Memory B cell (primary cell): Measurements from ENCODE around the gene AK4.
"Not testable (repeated sequence)": the region's sequence is repeated elsewhere in the genome, so short reads cannot be mapped to it uniquely, and the experiment has no call there.

Experiments used
- ATAC-seq: fragments of 150-1000 bp; cut with Tn5 transposase; 2 replicates; pipeline ENCODE4 v1.10.0; 2021; ENCODE audit warnings: low read depth, mild to moderate bottlenecking, moderate library complexity
- DNase-seq, 2 donors: peaks; one replicate each; pipeline ENCODE4 v3.0.0; 2022; ENCODE audit warnings: low spot score in 2 of 2
- H3K27ac Mint-ChIP-seq: one replicate; pipeline ENCODE4 v1.8.0; 2022; ENCODE audit warnings: mild to moderate bottlenecking, moderate library complexity, mixed read lengths
- H3K27me3 Mint-ChIP-seq: one replicate; pipeline ENCODE4 v1.8.0; 2022; ENCODE audit warnings: mixed read lengths
- H3K36me3 Mint-ChIP-seq: one replicate; pipeline ENCODE4 v1.8.0; 2022; ENCODE audit warnings: mild to moderate bottlenecking, mixed read lengths
- H3K4me1 Mint-ChIP-seq: one replicate; pipeline ENCODE4 v1.8.0; 2022; ENCODE audit warnings: mixed read lengths
- H3K4me3 Mint-ChIP-seq: one replicate; pipeline ENCODE4 v1.8.0; 2022; ENCODE audit warnings: mild to moderate bottlenecking, moderate library complexity, mixed read lengths
- H3K9me3 Mint-ChIP-seq: one replicate; pipeline ENCODE4 v1.8.0; 2022; ENCODE audit warnings: mixed read lengths

The AK4 gene

DNA sequence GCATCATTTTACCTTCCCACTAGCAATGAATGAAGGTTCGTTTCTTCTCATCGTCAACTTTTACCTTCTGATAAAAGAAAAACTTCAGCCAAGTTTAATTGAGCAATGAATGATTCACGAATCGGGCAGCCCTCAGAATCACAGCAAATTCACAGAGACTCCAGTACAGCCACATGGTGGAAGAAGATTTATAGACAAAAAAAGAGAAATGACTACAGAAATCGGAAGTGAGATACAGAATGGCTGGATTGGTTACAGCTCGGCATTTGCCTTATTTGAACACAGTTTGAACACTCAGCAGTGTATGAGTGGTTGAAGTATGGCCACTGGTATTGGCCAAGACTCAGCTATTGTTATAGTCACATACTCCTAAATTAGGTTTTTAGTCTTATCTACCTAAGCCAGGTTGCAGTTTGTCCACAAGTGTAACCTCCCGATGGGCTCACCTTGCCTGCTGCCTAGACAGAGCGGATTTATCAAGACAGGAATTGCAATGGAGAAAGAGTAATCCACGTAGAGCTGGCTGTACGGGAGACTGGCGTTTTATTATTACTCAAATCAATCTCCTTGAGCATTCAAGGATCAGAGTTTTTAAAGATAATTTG, 15.3 kb downstream of the AK4 start:
- Mint-ChIP-seq H3K4me3 (no peak overlapping the region), H3K36me3 (no peaks in the 10 kb centered on the region), H3K27ac (no peak overlapping the region), H3K9me3 (peaks cover 3% of the 10 kb centered on the region), H3K27me3 (peaks cover 2% of the 10 kb centered on the region), H3K4me1 (peaks cover 4% of the 10 kb centered on the region)
- ATAC-seq (no peak), DNase-seq (no peak)

DNA sequence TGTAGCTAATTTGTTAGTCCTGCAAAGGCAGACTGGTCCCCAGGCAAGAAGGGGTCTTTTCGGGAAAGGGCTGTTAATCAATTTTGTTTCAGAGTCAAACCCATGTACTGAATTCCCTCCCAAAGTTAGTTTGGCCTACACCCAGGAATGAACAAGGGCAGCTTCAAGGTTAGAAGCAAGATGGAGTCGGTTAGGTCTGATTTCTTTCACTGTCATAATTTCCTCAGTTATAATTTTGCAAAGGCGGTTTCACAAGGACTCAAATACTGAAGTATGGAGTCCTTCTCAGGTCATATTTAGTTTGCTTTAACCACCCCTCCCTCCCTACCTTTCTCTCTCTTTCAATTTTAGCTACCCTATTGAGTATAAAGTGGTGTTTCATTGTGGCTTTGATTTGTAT, 16.1 kb downstream of the AK4 start:
- ATAC-seq, DNase-seq, H3K9me3 Mint-ChIP-seq, H3K4me1 Mint-ChIP-seq, H3K36me3 Mint-ChIP-seq, H3K27me3 Mint-ChIP-seq, H3K4me3 Mint-ChIP-seq, H3K27ac Mint-ChIP-seq: not testable (repeated sequence)

- no peaks in the 10 kb centered on the region for H3K36me3 Mint-ChIP-seq
- H3K4me1 Mint-ChIP-seq, result peaks cover 4% of the 10 kb centered on the region
- no peak overlapping the region for H3K4me3 Mint-ChIP-seq
- H3K27ac Mint-ChIP-seq, result no peak overlapping the region
- H3K27me3 Mint-ChIP-seq, result peaks cover 2% of the 10 kb centered on the region
- ATAC-seq, result no peak
- no peak for DNase-seq
- H3K9me3 Mint-ChIP-seq, result peaks cover 3% of the 10 kb centered on the region
These were observed 16.6 kb downstream of the AK4 start for GRCh38 chr1:65164633-65165032.

- ATAC-seq (peak; percentile 75), DNase-seq (no peak)
- Mint-ChIP-seq H3K4me3 (no peak overlapping the region), H3K4me1 (peaks cover 4% of the 10 kb centered on the region), H3K36me3 (no peaks in the 10 kb centered on the region), H3K27ac (no peak overlapping the region), H3K27me3 (peaks cover 2% of the 10 kb centered on the region), H3K9me3 (peaks cover 3% of the 10 kb centered on the region)
These were observed 17.4 kb downstream of the AK4 start for GRCh38 chr1:65165269-65165993.

DNA sequence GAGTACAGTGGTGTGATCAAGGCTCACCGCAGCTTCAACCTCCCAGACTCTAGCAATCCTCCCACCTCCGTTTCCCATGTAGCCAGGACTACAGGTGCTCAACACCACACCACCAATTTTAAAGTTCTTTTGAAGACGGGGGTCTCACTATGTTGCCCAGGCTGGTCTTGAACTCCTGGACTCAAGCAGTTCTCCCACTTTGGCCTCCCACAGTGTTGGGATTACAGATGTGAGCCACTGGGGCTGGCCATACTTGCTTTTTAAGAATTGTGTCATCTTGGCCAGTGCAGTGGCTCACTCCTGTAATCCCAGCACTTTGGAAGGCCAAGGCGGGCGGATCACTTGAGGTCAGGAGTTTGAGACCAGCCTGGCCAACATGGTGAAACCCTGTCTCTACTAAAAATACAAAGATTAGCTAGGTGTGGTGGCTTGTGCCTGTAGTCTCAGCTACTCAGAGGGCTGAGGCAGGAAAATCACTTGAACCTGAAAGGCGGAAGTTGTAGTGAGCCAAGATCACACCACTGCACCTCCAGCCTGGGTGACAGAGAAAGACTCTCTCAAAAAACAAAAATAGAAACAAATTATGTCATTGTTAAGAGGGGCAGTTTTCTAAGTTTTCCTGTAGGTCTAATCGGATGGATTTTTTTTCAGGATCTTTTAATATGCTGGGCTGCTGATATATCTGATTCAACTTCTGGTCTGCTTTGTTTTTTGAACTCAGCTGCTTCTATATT, 18.7 kb downstream of the AK4 start:
- no peak for ATAC-seq
- DNase-seq, result no peak
- Mint-ChIP-seq H3K9me3 (peaks cover 3% of the 10 kb centered on the region), H3K27ac (no peak overlapping the region), H3K4me3 (no peak overlapping the region), H3K4me1 (peaks cover 4% of the 10 kb centered on the region), H3K27me3 (peaks cover 2% of the 10 kb centered on the region), H3K36me3 (no peaks in the 10 kb centered on the region)

- H3K27me3 Mint-ChIP-seq, result no peaks in the 10 kb centered on the region
- DNase-seq (no peak), ATAC-seq (no peak)
- peaks cover 3% of the 10 kb centered on the region for H3K9me3 Mint-ChIP-seq
- peaks cover 4% of the 10 kb centered on the region for H3K4me1 Mint-ChIP-seq
- H3K27ac Mint-ChIP-seq, result no peak overlapping the region
- H3K36me3 Mint-ChIP-seq, result no peaks in the 10 kb centered on the region
- H3K4me3 Mint-ChIP-seq, result no peak overlapping the region
These were observed 19.7 kb downstream of the AK4 start for GRCh38 chr1:65167586-65168242.

GRCh38 chr1:65168867-65169266, 20.9 kb downstream of the AK4 start:
- ATAC-seq (no peak), DNase-seq (no peak)
- Mint-ChIP-seq H3K27me3 (peaks cover 2% of the 10 kb centered on the region), H3K27ac (no peak overlapping the region), H3K4me1 (peaks cover 4% of the 10 kb centered on the region), H3K36me3 (no peaks in the 10 kb centered on the region), H3K9me3 (peaks cover 3% of the 10 kb centered on the region), H3K4me3 (no peak overlapping the region)

DNA sequence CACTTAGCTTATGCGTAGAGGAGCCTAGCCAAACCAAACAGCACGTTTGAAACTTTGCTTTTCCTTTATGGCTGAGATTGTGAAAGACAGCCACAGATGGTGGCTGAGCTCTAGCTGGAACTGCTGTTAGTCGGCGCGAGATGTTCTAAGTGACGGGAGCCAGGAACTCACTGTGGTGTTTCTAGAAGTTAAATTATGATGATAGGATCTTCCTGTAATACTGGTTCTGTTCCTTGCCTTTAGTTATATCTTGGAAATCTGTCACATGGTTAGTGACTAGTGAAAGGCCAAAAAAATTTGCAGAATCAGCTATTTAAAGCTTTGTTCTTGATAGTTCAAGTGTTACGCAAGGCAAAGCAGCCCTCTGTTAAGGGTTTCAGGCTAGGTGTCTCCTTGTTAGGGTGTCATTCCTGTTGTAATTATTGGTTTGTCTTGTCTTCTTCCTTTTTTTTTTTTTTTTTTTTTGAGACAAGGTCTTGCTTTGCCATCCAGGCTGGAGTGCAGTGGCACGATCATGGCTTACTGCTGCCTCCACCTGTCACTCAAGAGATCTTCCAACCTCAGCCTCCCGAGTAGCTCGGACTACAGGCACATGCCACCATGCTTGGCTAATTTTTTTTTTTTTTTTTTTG, 22.6 kb downstream of the AK4 start:
- H3K27ac Mint-ChIP-seq, result no peak overlapping the region
- no peak for DNase-seq

GRCh38 chr1:65172936-65173690, 25.1 kb downstream of the AK4 start:
- DNase-seq (no peak), ATAC-seq (no peak)
- Mint-ChIP-seq H3K4me3 (no peak overlapping the region), H3K27ac (no peak overlapping the region), H3K27me3 (peaks cover 4% of the 10 kb centered on the region), H3K36me3 (no peaks in the 10 kb centered on the region), H3K9me3 (no peaks in the 10 kb centered on the region), H3K4me1 (no peaks in the 10 kb centered on the region)

More for the DNA sequence above, 22.6 kb downstream of the AK4 start:
- no peaks in the 10 kb centered on the region for H3K36me3 Mint-ChIP-seq
- no peak overlapping the region for H3K4me3 Mint-ChIP-seq
- ATAC-seq, result no peak
- peaks cover 2% of the 10 kb centered on the region for H3K27me3 Mint-ChIP-seq
- H3K9me3 Mint-ChIP-seq, result peaks cover 1% of the 10 kb centered on the region
- H3K4me1 Mint-ChIP-seq, result peaks cover 2% of the 10 kb centered on the region

DNA sequence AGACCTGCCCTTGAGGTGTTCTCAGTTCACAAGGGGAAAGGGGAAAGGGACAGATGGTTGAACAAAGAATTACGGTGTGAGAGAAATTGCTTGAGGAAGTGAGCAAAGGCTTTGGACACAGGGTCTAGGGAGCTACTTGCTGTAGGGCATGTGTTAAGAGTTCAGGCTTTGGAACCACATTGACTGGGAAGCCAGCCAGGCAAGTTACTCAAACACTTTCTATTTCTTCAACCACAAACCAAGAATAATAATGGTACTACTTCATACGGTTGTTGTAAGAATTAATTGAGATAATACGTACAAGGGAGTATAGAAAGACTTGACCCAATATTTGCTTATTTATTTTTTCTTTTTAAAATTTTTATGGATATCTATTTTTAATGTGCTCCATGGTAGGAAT, 26.6 kb downstream of the AK4 start:
- no peaks in the 10 kb centered on the region for H3K9me3 Mint-ChIP-seq
- no peak overlapping the region for H3K4me3 Mint-ChIP-seq
- peaks cover 6% of the 10 kb centered on the region for H3K27me3 Mint-ChIP-seq
- H3K4me1 Mint-ChIP-seq, result no peaks in the 10 kb centered on the region
- H3K27ac Mint-ChIP-seq, result no peak overlapping the region
- no peaks in the 10 kb centered on the region for H3K36me3 Mint-ChIP-seq
- no peak for ATAC-seq
- no peak for DNase-seq

- no peak for ATAC-seq
- Mint-ChIP-seq H3K27me3 (peaks cover 6% of the 10 kb centered on the region), H3K36me3 (no peaks in the 10 kb centered on the region), H3K4me1 (no peaks in the 10 kb centered on the region), H3K27ac (no peak overlapping the region), H3K9me3 (no peaks in the 10 kb centered on the region), H3K4me3 (no peak overlapping the region)
- no peak for DNase-seq
These were observed 27.4 kb downstream of the AK4 start for GRCh38 chr1:65175171-65176055.

DNA sequence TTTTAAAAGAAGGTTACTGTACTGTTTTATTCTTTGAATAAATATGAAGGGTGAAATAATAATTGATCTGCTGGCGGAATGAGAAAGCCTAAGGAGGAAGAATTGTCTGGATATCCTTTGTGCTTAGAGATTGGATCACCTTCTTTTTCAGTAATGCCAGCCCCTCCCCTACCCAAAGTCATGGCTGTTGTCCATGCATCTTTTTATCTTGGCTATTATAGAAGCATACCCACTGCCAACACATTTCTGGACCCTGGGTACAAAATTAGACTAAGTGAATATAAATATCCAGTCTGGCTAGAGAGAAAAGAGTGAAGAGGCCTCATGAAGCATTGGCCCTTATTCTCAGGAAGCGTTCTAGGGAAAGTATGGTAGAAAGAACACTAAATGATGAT, 28.1 kb downstream of the AK4 start:
- ATAC-seq (no peak), DNase-seq (no peak)
- H3K36me3 Mint-ChIP-seq, result no peaks in the 10 kb centered on the region
- no peak overlapping the region for H3K27ac Mint-ChIP-seq
- no peak overlapping the region for H3K4me3 Mint-ChIP-seq
- H3K4me1 Mint-ChIP-seq, result no peaks in the 10 kb centered on the region
- no peaks in the 10 kb centered on the region for H3K9me3 Mint-ChIP-seq
- H3K27me3 Mint-ChIP-seq, result peaks cover 6% of the 10 kb centered on the region
